T-helper 1 cell treated with Interleukin-12 subunit alpha and Interleukin-12 subunit beta and Interleukin-4 antibody, amounts not matched to agents 30 μg/mL and 1 μg/mL, for 36 hours (primary cell): ENCODE measurements around the gene ZNF680.

Experiments
- H3K27ac Mint-ChIP-seq: one replicate; pipeline ENCODE4 v1.8.0; 2021; ENCODE audit warnings: mild to moderate bottlenecking, mixed read lengths
- H3K27me3 Mint-ChIP-seq: one replicate; pipeline ENCODE4 v1.8.0; 2021; ENCODE audit warnings: low read depth, mixed read lengths
- H3K36me3 Mint-ChIP-seq: one replicate; pipeline ENCODE4 v1.8.0; 2021; ENCODE audit warnings: low read depth, mixed read lengths
- H3K4me1 Mint-ChIP-seq: one replicate; pipeline ENCODE4 v1.8.0; 2021; ENCODE audit warnings: low read depth, mixed read lengths
- H3K4me3 Mint-ChIP-seq: one replicate; pipeline ENCODE4 v1.8.0; 2021; ENCODE audit warnings: mild to moderate bottlenecking, moderate library complexity, mixed read lengths
- H3K9me3 Mint-ChIP-seq: one replicate; pipeline ENCODE4 v1.8.0; 2021; ENCODE audit warnings: mixed read lengths

ZNF680 gene

DNA sequence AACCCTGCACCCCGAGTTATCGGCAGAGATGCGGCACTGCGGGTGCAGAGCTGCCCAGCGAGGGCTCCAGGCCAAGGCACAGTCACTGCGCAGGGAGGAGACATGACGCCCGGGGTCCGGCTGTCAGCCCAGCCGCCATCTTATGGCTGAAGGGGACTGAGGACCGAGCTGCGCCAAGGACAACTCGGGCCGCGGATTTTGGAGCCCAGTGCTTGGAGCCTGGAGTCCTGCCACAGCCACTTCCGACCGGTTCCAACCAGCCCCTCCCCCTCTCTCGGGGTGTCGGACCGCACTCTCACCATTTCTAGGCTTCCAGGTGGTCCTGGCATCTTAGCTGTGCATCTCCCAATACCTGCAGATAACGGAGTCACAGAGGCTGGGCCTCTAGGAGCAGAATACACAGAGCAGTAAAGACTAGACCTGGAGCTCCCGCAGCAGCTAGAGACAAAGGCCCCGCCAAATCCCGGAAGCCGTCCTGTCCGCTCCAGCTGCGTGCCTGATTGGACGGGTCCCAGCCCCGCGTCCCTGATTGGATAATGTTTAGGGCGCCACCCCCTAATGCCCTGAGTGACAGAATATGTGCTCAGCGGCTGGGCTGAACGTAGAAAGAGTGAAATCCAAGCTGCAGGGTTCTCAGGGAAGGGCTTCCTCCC is at the start of gene ZNF680:
ZNF680 (minus strand) TSS at position 446 of the 653 bp plus-strand sequence; CDS start at position 329, 117 bp downstream.
- H3K36me3 Mint-ChIP-seq: peaks cover 28% of the 10 kb centered on the region
- peaks cover 34% of the 10 kb centered on the region for H3K9me3 Mint-ChIP-seq
- H3K4me1 Mint-ChIP-seq: peaks cover 12% of the 10 kb centered on the region
- no peaks in the 10 kb centered on the region for H3K27me3 Mint-ChIP-seq
- H3K27ac Mint-ChIP-seq: peak within 1 kb of the TSS; percentile 98
- H3K4me3 Mint-ChIP-seq: peak within 1 kb of the TSS; percentile 100

DNA sequence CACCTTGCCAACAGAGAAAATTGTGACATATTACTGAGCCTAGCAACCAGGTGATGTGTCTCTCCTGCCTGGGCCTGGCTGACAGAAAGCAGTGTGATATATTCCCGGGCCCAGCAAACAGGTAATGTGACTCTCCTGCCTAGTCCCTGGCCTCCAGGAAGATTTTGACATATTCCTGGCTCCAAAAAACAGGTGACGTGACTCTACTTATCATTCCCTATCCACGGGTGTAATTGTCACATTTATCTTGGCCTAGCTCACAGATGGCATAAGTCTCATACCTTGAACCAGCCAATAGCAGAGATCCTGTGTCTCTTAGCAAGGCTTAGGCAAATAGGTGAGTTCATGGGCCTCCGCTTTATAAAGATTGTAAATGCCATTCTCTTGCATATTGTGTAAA is 49.6 kb upstream of the ZNF680 start:
- Mint-ChIP-seq H3K4me1 (no peaks in the 10 kb centered on the region), H3K4me3 (no peak overlapping the region), H3K9me3 (peaks cover 56% of the 10 kb centered on the region), H3K27me3 (no peaks in the 10 kb centered on the region), H3K27ac (no peak overlapping the region), H3K36me3 (no peaks in the 10 kb centered on the region)

DNA sequence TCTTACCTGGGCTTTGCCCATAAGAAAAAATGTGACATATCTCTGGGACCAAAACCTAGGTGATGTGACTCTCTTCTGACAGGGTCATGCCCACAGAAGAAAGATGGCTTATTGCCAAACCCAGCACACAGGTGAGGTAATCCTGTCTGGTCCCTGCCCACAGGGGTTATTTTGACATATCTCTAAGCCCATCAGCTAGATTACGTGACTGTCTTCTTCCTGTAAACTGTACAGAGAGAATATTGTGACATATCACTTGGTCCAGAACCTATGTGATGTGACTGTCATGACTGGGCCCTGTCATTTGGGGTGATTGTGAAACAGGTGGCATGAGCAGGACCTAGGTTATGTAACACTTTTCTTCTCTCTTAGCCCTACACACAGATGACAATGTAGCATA is 48.8 kb upstream of the ZNF680 start:
- no peaks in the 10 kb centered on the region for H3K36me3 Mint-ChIP-seq
- H3K4me1 Mint-ChIP-seq: no peaks in the 10 kb centered on the region
- no peak overlapping the region for H3K4me3 Mint-ChIP-seq
- H3K9me3 Mint-ChIP-seq: peaks cover 56% of the 10 kb centered on the region
- H3K27me3 Mint-ChIP-seq: no peaks in the 10 kb centered on the region
- H3K27ac Mint-ChIP-seq: no peak overlapping the region

DNA sequence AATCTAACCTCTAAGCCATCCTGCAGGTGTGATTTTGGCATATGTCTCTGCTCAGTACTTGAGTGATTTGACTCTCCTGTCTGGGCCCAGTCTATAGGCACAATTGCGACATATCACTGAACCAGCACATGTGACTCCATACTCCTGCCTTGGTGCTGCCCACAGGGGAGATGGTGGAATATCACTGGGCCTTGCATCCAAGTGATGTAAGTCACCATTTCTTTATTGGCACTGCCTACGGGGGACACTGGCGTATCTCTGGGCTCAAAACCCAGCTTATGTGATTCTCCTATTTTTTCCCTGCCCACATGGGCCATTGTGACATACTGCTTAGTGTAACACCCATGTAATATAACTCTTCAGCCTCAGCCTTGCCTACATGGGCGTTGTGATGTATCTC is 48.1 kb upstream of the ZNF680 start:
- no peaks in the 10 kb centered on the region for H3K36me3 Mint-ChIP-seq
- H3K4me3 Mint-ChIP-seq: no peak overlapping the region
- no peaks in the 10 kb centered on the region for H3K27me3 Mint-ChIP-seq
- peaks cover 50% of the 10 kb centered on the region for H3K9me3 Mint-ChIP-seq
- no peaks in the 10 kb centered on the region for H3K4me1 Mint-ChIP-seq
- no peak overlapping the region for H3K27ac Mint-ChIP-seq

DNA sequence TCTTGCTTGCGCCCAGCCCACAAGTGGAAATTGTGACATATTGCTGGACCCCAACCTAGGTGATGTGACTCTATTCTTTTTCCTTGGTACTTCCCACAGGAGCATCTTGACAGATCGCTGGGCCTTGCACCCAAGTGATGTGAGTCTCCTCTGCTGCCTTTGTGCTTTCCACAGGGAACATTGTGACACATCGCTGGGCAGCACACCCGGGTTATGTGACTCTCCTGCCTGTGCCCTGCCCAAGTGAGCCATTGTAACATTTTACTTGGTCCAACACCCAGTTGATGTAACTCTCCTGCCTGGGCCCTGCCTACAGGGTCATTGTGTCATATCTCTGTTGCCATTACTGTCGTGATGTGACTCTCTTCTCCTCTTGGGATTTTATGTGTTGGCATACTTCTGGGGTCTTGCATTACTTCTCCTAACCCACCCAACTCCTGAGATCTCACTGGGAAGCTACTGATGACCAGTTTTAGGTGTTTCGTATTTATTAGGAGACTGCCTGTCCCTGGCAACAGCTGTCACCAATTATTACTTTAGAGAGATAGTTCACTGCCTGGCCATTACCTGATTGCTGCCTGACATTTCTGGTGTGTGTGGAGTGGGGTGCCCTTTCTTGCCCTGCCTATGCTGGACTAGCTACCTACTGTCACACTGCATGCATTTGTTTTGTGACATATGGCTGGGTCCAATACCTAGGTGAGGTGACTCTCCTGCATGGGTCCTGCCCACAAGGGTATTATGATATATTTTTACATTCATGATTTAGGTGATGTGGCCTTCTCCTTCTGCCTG is 45.4 kb upstream of the ZNF680 start:
- no peak overlapping the region for H3K27ac Mint-ChIP-seq
- H3K4me1 Mint-ChIP-seq: no peaks in the 10 kb centered on the region
- peaks cover 60% of the 10 kb centered on the region for H3K9me3 Mint-ChIP-seq
- no peak overlapping the region for H3K4me3 Mint-ChIP-seq
- no peaks in the 10 kb centered on the region for H3K36me3 Mint-ChIP-seq
- no peaks in the 10 kb centered on the region for H3K27me3 Mint-ChIP-seq

DNA sequence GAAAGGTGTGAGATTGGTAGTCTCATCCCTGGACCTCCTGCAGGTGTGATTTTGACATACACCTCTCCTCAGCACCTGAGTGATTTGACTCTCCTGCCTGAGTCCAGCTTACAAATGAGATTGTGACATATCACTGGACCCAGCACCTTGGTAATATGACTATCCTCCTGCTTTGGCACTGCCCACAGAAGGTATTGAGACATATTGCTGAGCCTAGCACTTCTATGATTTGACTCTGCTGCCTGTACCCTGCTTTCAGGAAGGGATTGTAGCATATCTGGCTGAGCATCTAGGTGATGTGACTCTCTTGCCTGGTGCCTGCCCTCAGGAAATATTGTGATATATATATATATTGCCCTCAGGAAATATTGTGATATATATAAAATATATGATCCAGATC is 43.5 kb upstream of the ZNF680 start:
- H3K4me1 Mint-ChIP-seq: no peaks in the 10 kb centered on the region
- H3K36me3 Mint-ChIP-seq: no peaks in the 10 kb centered on the region
- H3K27ac Mint-ChIP-seq: no peak overlapping the region
- no peaks in the 10 kb centered on the region for H3K27me3 Mint-ChIP-seq
- peaks cover 55% of the 10 kb centered on the region for H3K9me3 Mint-ChIP-seq
- H3K4me3 Mint-ChIP-seq: no peak overlapping the region

DNA sequence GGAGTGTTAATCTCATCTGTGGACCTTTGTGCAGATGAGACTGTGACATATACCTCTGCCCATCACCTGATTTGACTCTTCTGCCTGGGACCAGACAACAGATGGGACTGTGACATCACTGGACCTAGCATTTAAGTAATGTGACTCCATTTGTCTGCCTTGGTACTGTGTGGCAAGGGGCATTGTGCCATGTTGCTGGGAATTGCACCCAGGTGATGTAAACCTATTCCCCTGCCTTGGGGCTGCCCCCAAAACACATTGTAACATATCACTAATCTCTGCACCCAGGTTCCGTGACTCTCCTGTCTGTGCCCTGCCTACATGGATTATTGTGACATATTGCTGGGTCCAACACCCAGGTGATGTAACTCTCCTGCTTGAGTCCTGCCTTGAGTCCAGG is 40.4 kb upstream of the ZNF680 start:
- Mint-ChIP-seq H3K27ac (no peak overlapping the region), H3K9me3 (peaks cover 50% of the 10 kb centered on the region)

DNA sequence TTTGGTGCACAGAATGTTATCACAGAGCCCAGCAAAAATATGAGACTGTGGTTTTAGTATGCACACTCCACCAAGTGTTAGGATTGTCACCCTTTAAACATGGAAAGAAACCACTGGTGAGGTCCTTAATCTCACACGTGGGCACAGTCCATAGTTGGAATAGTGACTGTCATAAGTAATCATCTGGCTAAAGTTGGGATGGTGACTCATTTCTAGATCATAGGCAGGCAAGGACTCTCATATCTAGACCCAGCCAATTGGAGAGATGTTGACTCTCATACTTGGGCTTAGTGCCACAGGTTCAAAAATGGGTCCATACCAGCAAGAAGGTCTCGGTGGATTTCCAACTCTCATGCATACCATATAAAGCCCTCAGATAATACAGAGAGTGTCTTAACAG is 39.6 kb upstream of the ZNF680 start:
- no peak overlapping the region for H3K27ac Mint-ChIP-seq
- peaks cover 47% of the 10 kb centered on the region for H3K9me3 Mint-ChIP-seq
- no peaks in the 10 kb centered on the region for H3K27me3 Mint-ChIP-seq

More for the DNA sequence above, 40.4 kb upstream of the ZNF680 start:
- H3K27me3 Mint-ChIP-seq: no peaks in the 10 kb centered on the region
- H3K36me3 Mint-ChIP-seq: no peaks in the 10 kb centered on the region
- no peak overlapping the region for H3K4me3 Mint-ChIP-seq
- H3K4me1 Mint-ChIP-seq: no peaks in the 10 kb centered on the region

DNA sequence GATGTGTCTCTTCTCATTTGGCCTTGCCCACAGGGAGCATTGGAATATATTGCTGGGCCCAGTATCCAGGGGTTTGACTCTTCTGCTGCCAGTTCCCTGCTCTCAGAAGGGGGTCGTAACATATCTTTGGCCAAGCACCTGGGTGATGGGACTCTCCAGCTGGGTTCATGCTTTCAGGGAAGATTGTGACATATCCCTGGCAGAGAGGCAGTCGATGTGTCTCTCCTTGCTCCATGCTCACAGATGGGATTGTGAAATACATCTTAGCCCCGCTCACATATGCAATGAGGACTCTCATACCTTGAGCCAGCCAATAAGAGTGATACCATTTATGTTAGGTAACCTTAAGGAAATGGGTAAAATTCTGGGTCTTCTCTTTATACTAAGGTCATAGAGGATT is 39.2 kb upstream of the ZNF680 start:
- Mint-ChIP-seq H3K27me3 (no peaks in the 10 kb centered on the region), H3K36me3 (no peaks in the 10 kb centered on the region), H3K9me3 (peaks cover 47% of the 10 kb centered on the region), H3K27ac (no peak overlapping the region), H3K4me1 (no peaks in the 10 kb centered on the region), H3K4me3 (no peak overlapping the region)

More for the DNA sequence above, 39.6 kb upstream of the ZNF680 start:
- H3K4me3 Mint-ChIP-seq: no peak overlapping the region
- no peaks in the 10 kb centered on the region for H3K36me3 Mint-ChIP-seq
- no peaks in the 10 kb centered on the region for H3K4me1 Mint-ChIP-seq

DNA sequence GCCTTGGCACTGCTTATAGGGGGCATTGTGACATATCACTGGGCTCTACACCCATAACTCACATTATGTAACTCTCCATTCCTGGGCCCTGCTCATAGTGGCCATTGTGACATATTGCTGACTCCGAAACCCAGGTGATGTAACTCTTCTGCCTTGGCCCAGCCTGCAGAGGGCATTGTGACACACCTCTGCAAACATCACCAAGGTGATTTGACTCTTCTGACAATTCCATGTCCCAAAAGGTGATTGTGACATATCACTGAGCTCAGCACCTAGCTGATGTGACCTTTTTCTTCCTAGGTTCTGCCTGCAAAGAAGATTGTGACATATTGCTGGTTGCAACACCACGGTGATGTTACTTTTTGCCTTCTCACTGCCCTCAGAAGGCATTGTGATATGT is 36.5 kb upstream of the ZNF680 start:
- H3K36me3 Mint-ChIP-seq: no peaks in the 10 kb centered on the region
- no peaks in the 10 kb centered on the region for H3K27me3 Mint-ChIP-seq
- H3K4me3 Mint-ChIP-seq: no peak overlapping the region
- no peaks in the 10 kb centered on the region for H3K4me1 Mint-ChIP-seq
- peaks cover 47% of the 10 kb centered on the region for H3K9me3 Mint-ChIP-seq
- no peak overlapping the region for H3K27ac Mint-ChIP-seq

DNA sequence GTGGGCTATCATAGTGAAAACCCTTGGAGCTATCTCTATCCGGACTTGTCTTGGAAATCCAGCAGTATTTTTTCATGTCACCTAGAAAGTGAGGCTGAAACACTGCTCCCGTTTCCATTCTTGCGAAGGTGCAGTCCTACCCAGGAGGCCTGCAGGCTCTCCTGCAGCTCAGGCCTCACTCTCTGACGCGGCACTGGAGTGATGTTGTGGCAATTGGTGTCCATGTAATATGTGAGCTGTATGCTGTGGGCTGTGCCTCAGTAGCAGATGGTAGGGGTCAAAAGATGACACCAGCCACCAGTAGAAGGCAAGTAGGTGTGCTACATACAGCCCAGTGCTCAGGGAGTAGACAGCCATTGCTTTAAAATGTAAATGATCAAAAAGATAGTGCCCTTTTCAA is 28.1 kb upstream of the ZNF680 start:
- Mint-ChIP-seq H3K36me3 (no peaks in the 10 kb centered on the region), H3K9me3 (peaks cover 32% of the 10 kb centered on the region), H3K27me3 (no peaks in the 10 kb centered on the region), H3K27ac (no peak overlapping the region), H3K4me3 (no peak overlapping the region), H3K4me1 (no peaks in the 10 kb centered on the region)

DNA sequence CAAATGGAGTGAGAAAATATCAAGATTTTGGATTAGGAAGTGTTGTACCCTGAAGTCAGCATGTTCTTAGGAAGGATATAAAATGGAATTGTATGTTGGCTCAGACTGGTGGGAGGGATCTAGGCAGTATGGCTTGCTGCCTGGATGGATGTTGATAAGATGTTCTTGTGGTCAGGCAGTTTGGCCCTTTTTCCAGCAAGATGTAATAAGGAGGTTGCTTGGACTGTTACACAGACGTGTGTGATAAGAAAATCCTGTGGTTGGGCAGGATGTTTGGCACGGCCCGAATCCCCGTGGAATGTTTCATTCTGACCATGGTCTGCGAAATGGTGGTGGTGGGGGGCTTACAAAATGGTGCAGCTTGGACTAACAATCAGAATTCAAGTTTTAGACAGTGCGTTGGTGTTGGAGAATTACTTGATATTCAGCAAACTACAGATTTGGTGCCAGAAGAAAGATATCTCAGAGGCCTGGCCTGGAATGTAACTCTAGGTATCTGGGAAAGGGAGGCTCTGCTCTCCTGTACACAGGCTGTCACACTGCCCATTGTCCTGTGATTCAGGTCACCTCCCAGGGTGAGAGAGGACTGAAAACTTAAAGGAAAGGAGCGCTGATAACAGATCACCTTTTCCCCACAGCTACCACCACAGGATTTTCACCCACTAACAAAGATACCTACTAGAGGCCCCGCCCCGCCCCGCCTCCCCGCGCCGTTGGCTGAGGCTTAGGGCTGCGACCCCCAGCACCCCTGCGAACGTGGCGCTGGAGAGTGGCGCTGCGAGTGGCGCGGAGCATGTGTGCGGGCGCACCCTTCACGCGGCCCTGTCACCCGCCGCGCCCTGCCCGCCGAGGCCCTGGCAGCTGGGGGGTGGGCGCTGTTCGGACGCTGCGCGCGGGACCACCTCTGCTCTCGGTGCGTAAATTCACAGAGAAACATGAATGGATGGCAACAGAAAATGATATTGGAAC is 19.3 kb upstream of the ZNF680 start:
- H3K36me3 Mint-ChIP-seq: no peaks in the 10 kb centered on the region
- no peak overlapping the region for H3K4me3 Mint-ChIP-seq
- peaks cover 45% of the 10 kb centered on the region for H3K9me3 Mint-ChIP-seq
- H3K4me1 Mint-ChIP-seq: no peaks in the 10 kb centered on the region
- no peak overlapping the region for H3K27ac Mint-ChIP-seq
- no peaks in the 10 kb centered on the region for H3K27me3 Mint-ChIP-seq

DNA sequence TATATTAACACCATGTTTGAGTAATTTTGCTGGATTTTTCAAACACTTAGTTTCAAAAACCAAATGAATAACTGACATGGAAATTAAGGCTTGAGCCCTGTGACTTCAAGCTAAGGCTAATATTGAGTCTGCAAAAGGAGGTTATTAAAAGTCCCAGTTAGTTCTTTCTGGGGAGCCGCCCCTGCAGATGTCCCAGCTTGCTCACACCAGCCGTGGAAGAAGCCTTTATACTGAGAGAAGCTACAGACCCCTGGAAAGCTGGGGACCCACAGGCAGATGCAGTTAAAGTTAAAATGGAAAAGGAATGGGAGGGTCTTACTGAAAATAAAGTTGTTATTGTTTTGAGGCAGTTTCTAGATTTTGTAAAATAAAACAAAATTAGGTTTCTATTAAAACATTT is 18.5 kb upstream of the ZNF680 start:
- H3K27ac Mint-ChIP-seq: no peak overlapping the region
- no peak overlapping the region for H3K4me3 Mint-ChIP-seq
- H3K9me3 Mint-ChIP-seq: peaks cover 41% of the 10 kb centered on the region
- no peaks in the 10 kb centered on the region for H3K4me1 Mint-ChIP-seq
- H3K36me3 Mint-ChIP-seq: no peaks in the 10 kb centered on the region
- H3K27me3 Mint-ChIP-seq: no peaks in the 10 kb centered on the region

DNA sequence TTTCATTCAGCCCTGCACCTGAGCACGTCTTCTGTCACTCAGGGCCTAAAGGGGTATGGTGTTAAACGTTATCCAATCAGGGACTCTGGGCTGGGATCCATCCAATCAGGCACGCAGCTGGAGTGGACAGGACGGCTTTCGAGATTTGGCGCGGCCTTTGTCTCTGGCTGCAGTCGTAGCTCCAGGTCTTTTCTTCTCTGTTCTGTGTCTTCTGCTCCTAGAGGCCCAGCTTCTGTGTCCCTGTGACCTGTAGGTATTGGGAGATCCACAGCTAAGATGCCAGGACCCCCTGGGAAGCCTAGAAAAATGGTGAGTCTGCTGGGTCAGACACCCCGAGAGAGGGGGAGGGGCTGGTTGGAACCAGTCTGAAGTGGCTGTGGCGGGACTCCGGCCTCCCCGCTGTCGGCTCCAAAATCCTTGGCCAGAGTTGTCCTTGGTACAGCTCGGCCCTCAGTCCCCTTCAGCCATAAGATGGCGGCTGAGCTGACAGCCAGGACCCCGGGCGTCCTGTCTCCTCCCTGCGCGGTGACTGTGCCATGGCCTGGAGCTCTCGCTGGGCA is 11.7 kb upstream of the ZNF680 start:
- H3K27ac Mint-ChIP-seq: no peak overlapping the region
- H3K36me3 Mint-ChIP-seq: peaks cover 2% of the 10 kb centered on the region
- H3K4me1 Mint-ChIP-seq: peaks cover 5% of the 10 kb centered on the region
- H3K9me3 Mint-ChIP-seq: peaks cover 16% of the 10 kb centered on the region
- no peak overlapping the region for H3K4me3 Mint-ChIP-seq
- H3K27me3 Mint-ChIP-seq: peaks cover 5% of the 10 kb centered on the region
